K562 (cell line): Measurements from ENCODE around the gene GORASP1. TPM values are rescaled to one million over a fixed set of nuclear protein-coding genes. Genes with fewer than 3 reads are reported as not detected.

Experiments
- ATAC-seq: fragments of 200-7000 bp; cut with Tn5 transposase; 3 replicates; pipeline ENCODE4 v1.9.1; 2020; ENCODE audit warnings: moderate library complexity
- BruUV-seq: library from RNA; stranded (reverse); fragments of 400-500 nt; replicated peaks from 2 replicates; lab custom pipeline; 2021; lab: Mats Ljungman, UMichigan
- CTCF ChIA-PET: fragments of 300-600 bp; formaldehyde crosslinking; extraction: SDS; loops from one replicate; lab custom pipeline; 2021; ENCODE audit warnings: low intra/inter-chr PET ratio; lab: Yijun Ruan, JAX
- POLR2A ChIA-PET: fragments of 300-600, 350-650 bp; sonication (Branson Sonifier 250); formaldehyde crosslinking; extraction: SDS; loops from one replicate; lab custom pipeline; 2021; ENCODE audit warnings: antibody characterized with exemption, inconsistent platforms; lab: Yijun Ruan, JAX
- DNase-seq, 4 experiments: peaks; one replicate each; pipeline versions ENCODE4 v3.0.0 to v3.0.0-alpha.2; 2011 to 2018; ENCODE audit warnings: low spot score in 3 of 4, mixed read lengths in 3 of 4; ENCODE audit errors: extremely low read depth in 1 of 4
- FAIRE-seq: peaks from 2 replicates; lab custom pipeline; 2011; peaks lifted over from hg19 to GRCh38; lab: Jason Lieb, UNC
- H2AFZ ChIP-seq: 2 replicates; pipeline ENCODE4 v1.6.0; 2011; ENCODE audit warnings: low read depth, low read length, control low read depth, inconsistent platforms
- H3K27ac ChIP-seq: fragments of 200-600 bp; 3 replicates; pipeline ENCODE4 v1.8.0; 2011; ENCODE audit warnings: low read depth, mild to moderate bottlenecking, control low read depth, inconsistent platforms, low read length, moderate library complexity, mixed read lengths; ENCODE audit errors: extremely low read depth
- H3K27me3 ChIP-seq, 2 experiments: fragments of 300-600 bp in 1 of 2; 2 replicates in 1 of 2; 3 replicates in 1 of 2; pipeline versions ENCODE4 v1.6.0 to v1.8.0; 2011; ENCODE audit warnings: inconsistent platforms in 2 of 2, low read length in 2 of 2, mild to moderate bottlenecking in 1 of 2, mixed read lengths in 1 of 2, moderate library complexity in 1 of 2; ENCODE audit not compliant: control insufficient read depth in 2 of 2, insufficient read depth in 2 of 2
- H3K36me3 ChIP-seq: fragments of 300-600 bp; 3 replicates; pipeline ENCODE4 v1.8.0; 2011; ENCODE audit warnings: mild to moderate bottlenecking, low read length, inconsistent platforms; ENCODE audit not compliant: control insufficient read depth, insufficient read depth
- H3K4me1 ChIP-seq, 2 experiments: fragments of 200-600 bp in 1 of 2; replicated peaks in 1 of 2; 2 replicates in 1 of 2; 3 replicates in 1 of 2; pipeline versions ENCODE4 v1.5.1 to v1.8.0; 2011; ENCODE audit warnings: inconsistent platforms in 2 of 2, low read length in 2 of 2, mild to moderate bottlenecking in 1 of 2, mixed read lengths in 1 of 2, moderate library complexity in 1 of 2; ENCODE audit not compliant: control insufficient read depth in 2 of 2, insufficient read depth in 2 of 2
- H3K4me2 ChIP-seq: 2 replicates; pipeline ENCODE4 v1.6.1; 2011; ENCODE audit warnings: low read length, control low read depth, inconsistent platforms, mixed read lengths; ENCODE audit not compliant: insufficient read depth
- H3K4me3 ChIP-seq: fragments of 200-600 bp; sonication (generic), shearing (Covaris generic); 2 replicates; pipeline ENCODE4 v1.5.1; 2016; ENCODE audit warnings: control low read depth, inconsistent platforms
- H3K79me2 ChIP-seq: fragments of 200-600 bp; 3 replicates; pipeline ENCODE4 v1.8.0; 2011; ENCODE audit warnings: low read length, inconsistent platforms; ENCODE audit not compliant: control insufficient read depth, insufficient read depth
- H3K9ac ChIP-seq, 2 experiments: 2 replicates each; pipeline versions ENCODE4 v1.6.0 to v1.6.1; 2011; ENCODE audit warnings: low read depth in 2 of 2, low read length in 2 of 2, control low read depth in 1 of 2, inconsistent platforms in 1 of 2, mild to moderate bottlenecking in 1 of 2, mixed read lengths in 1 of 2; ENCODE audit not compliant: insufficient read depth in 1 of 2
- H3K9me1 ChIP-seq: one replicate; pipeline ENCODE4 v1.6.0; 2011; ENCODE audit warnings: inconsistent platforms, mild to moderate bottlenecking, low read length, moderate library complexity; ENCODE audit not compliant: control insufficient read depth, insufficient read depth
- H3K9me3 ChIP-seq: replicated peaks from 2 replicates; pipeline ENCODE4 v1.5.1; 2011; ENCODE audit warnings: low read depth, low read length, inconsistent platforms; ENCODE audit not compliant: control insufficient read depth, insufficient read depth
- H4K20me1 ChIP-seq: replicated peaks from 2 replicates; pipeline ENCODE4 v1.6.1; 2011; ENCODE audit warnings: low read length, inconsistent platforms, mixed read lengths; ENCODE audit not compliant: control insufficient read depth, insufficient read depth
- BACH1 ChIP-seq: fragments of 200-800 bp; sonication (Bioruptor generic); IDR thresholded peaks from 2 replicates; pipeline ENCODE4 v1.6.1; 2016; ENCODE audit warnings: missing genetic modification characterization, missing compliant biosample characterization
- FOXA3 ChIP-seq, 2 experiments: fragments of 450-650 bp in 1 of 2; sonication (generic) in 1 of 2; formaldehyde crosslinking; IDR thresholded peaks in 1 of 2; conservative IDR thresholded peaks in 1 of 2; 2 replicates each; pipeline versions ENCODE4 v1.4.0 to v1.8.0; 2020 to 2022; ENCODE audit warnings: mild to moderate bottlenecking in 2 of 2, missing genetic modification reagents in 1 of 2
- MED1 ChIP-seq: sonication (generic); formaldehyde crosslinking; IDR thresholded peaks from 2 replicates; pipeline ENCODE4 v1.8.1; 2023; ENCODE audit warnings: missing genetic modification reagents, borderline replicate concordance
- NELFE ChIP-seq: IDR thresholded peaks from 2 replicates; pipeline ENCODE4 v1.6.1; 2011; ENCODE audit warnings: mild to moderate bottlenecking; ENCODE audit not compliant: insufficient read depth, insufficient read length
- POLR2AphosphoS2 ChIP-seq: IDR thresholded peaks from 2 replicates; pipeline ENCODE4 v1.6.1; 2012; ENCODE audit warnings: low read length, improper control_type of control experiment
- PREB ChIP-seq: sonication (generic); formaldehyde crosslinking; IDR thresholded peaks from 2 replicates; pipeline ENCODE4 v1.8.1; 2023; ENCODE audit warnings: mild to moderate bottlenecking, missing genetic modification reagents
- WGBS: fragments of 100-300 bp; shearing (Covaris generic); methylation state at CpG from one replicate; pipeline ENCODE4 v1.1.6; 2016; ENCODE audit warnings: low coverage, mixed read lengths; ENCODE audit not compliant: insufficient coverage; ENCODE audit errors: missing lambda C conversion rate; 5-methylcytosine and 5-hydroxymethylcytosine counted together
- in situ Hi-C: fragments of 300-500 bp; cut with MboI; formaldehyde crosslinking; loops from 4 replicates; pipeline ENCODE4 v1.15.0; 2018; ENCODE audit warnings: inconsistent platforms, mixed read lengths
- intact Hi-C: fragments of 100-400 bp; cut with micrococcal nuclease; formaldehyde crosslinking; loops from 2 replicates; pipeline ENCODE4 v1.14.2; 2022
- polyA plus RNA-seq, 8 experiments: library from polyadenylated mRNA; depleted of rRNA in 4 of 8; stranded (reverse) in 5 of 8; unstranded in 3 of 8; fragments of >200 nt; fragmentation: Nextera tagmentation in 2 of 8; fragmentation: Illumina TruSeq in 1 of 8; extraction: Ambion mirVana in 2 of 8; extraction: Trizol in 1 of 8; gene quantifications; 2 replicates each; pipeline versions ENCODE4 v1.2.1 to v1.2.3, GENCODE V29; 2011 to 2014; ENCODE audit warnings: inconsistent platforms in 1 of 8, missing spikeins in 1 of 8
- total RNA-seq, 7 experiments: library from RNA; depleted of rRNA in 6 of 7; stranded (reverse); fragments of >200 nt in 6 of 7; fragmentation: Illumina TruSeq in 2 of 7; extraction: Trizol in 2 of 7; gene quantifications; 2 replicates each; pipeline versions ENCODE4 v1.2.1 to v1.2.3, GENCODE V29; 2011 to 2021; ENCODE audit warnings: low replicate concordance in 1 of 7
- TF ChIP-seq, protein P1 (sequence below): fragments of 450-650 bp; formaldehyde crosslinking; IDR thresholded peaks from 2 replicates; pipeline ENCODE4 v1.4.0; 2020; ENCODE audit warnings: mild to moderate bottlenecking, moderate library complexity
- TF ChIP-seq, protein P2 (sequence below): sonication (generic); formaldehyde crosslinking; IDR thresholded peaks from 2 replicates; pipeline ENCODE4 v1.8.0; 2022; ENCODE audit warnings: missing genetic modification reagents, mild to moderate bottlenecking, moderate library complexity, borderline replicate concordance
- TF ChIP-seq, protein P3 (sequence below): sonication (generic); IDR thresholded peaks from 2 replicates; pipeline ENCODE4 v1.6.1; 2016
- TF ChIP-seq, protein P4 (sequence below): fragments of 250-450 bp; sonication (Bioruptor Pico); IDR thresholded peaks from 2 replicates; pipeline ENCODE4 v1.8.0; 2021; ENCODE audit warnings: borderline replicate concordance, mild to moderate bottlenecking, moderate library complexity; ENCODE audit not compliant: poor library complexity, severe bottlenecking

GORASP1 gene
- total and polyA plus RNA-seq, 9 of the 15 experiments (the other 6 are each of a cell fraction or from before 2014, with no cell fraction given) = 8.4 to 87.9 (median 67.6) TPM

DNA sequence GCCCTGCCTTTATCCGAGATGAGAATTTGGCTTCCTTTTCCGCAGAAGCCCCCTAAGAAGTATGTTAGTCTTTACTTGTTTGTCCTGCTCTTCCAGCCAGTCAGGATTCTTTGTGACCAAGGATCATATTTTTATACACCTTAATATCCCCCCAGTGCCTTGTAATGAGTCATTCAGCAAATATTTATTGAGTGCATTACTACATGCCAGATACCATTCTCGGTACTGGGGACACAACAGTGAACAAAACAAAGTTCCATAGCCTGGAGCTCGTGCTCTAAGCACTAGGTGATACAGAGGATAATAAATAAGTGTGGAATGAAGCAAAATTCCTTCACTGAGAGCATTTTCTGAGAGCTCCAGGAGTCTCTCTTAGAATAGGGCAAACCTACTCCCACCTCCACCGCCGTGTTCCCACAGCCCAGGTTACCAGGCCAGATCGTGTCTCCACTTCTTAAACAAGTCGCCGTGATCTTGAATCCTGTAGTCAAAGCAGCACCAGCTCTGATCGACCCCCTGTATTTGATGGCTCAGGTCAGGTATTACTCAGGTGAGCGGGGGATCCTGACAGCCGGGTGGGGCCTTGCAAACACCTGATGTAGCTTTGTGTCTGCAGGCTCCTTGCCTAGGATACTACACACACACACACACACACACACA, 18.5 kb upstream of the GORASP1 start:
- Histone ChIP-seq H4K20me1 (no peaks in the 10 kb centered on the region), H3K36me3 (no peaks in the 10 kb centered on the region), H3K9me3 (no peaks in the 10 kb centered on the region), H3K27me3 (no peaks in the 10 kb centered on the region), H3K9ac (no peak overlapping the region), H2AFZ (peak overlapping the region; percentile 59), H3K27ac (no peak overlapping the region), H3K9me1 (no peaks in the 10 kb centered on the region), H3K4me2 (no peak overlapping the region), H3K79me2 (no peaks in the 10 kb centered on the region), H3K4me1 (no peaks in the 10 kb centered on the region; a peak in 1 of 5 replicates), H3K4me3 (no peak overlapping the region)
- in situ Hi-C loops (loop anchor here (5.0 to 10.0 kb wide), 3 partner anchors 61 to 259 kb away; partner anchors contain the start of gene SLC25A38), intact Hi-C loops (loop anchor here (1.0 to 5.0 kb wide), 5 partner anchors 23 to 251 kb away; no protein-coding TSS in a partner anchor)
- FAIRE-seq (peak; percentile 42), DNase-seq (no peak), ATAC-seq (no peak)
- BruUV-seq = no TSS peak
- ChIA-PET CTCF (interaction anchor here (0.7 to 3.0 kb wide), 6 partner anchors 58 to 252 kb away, joined by 3 to 42 read pairs (median 4); no protein-coding TSS in a partner anchor), POLR2A (interaction anchor here (0.6 to 4.1 kb wide), 16 partner anchors 9 to 162 kb away, joined by 3 to 21 read pairs (median 4); no protein-coding TSS in a partner anchor)
- 31% methylated on average over 12 of the region's 12 CpGs for WGBS
- no peak for TF ChIP-seq FOXA3 (CRISPR knock-in tag; conservative IDR thresholded peaks at IDR 0.05 in 1 of 2, IDR thresholded peaks at IDR 0.05 in 1 of 2)
- TF ChIP-seq, protein P1, sequence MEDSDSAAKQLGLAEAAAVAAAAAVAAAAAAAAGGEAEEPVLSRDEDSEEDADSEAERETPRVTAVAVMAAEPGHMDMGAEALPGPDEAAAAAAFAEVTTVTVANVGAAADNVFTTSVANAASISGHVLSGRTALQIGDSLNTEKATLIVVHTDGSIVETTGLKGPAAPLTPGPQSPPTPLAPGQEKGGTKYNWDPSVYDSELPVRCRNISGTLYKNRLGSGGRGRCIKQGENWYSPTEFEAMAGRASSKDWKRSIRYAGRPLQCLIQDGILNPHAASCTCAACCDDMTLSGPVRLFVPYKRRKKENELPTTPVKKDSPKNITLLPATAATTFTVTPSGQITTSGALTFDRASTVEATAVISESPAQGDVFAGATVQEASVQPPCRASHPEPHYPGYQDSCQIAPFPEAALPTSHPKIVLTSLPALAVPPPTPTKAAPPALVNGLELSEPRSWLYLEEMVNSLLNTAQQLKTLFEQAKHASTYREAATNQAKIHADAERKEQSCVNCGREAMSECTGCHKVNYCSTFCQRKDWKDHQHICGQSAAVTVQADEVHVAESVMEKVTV (CRISPR knock-in tag) = no peak
- TF ChIP-seq, protein P2, sequence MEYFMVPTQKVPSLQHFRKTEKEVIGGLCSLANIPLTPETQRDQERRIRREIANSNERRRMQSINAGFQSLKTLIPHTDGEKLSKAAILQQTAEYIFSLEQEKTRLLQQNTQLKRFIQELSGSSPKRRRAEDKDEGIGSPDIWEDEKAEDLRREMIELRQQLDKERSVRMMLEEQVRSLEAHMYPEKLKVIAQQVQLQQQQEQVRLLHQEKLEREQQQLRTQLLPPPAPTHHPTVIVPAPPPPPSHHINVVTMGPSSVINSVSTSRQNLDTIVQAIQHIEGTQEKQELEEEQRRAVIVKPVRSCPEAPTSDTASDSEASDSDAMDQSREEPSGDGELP (CRISPR knock-in tag) = no peak
- TF ChIP-seq NELFE = no peak
- no peak for TF ChIP-seq BACH1
- no peak for TF ChIP-seq POLR2AphosphoS2
- no peak for TF ChIP-seq MED1
- TF ChIP-seq, protein P3, sequence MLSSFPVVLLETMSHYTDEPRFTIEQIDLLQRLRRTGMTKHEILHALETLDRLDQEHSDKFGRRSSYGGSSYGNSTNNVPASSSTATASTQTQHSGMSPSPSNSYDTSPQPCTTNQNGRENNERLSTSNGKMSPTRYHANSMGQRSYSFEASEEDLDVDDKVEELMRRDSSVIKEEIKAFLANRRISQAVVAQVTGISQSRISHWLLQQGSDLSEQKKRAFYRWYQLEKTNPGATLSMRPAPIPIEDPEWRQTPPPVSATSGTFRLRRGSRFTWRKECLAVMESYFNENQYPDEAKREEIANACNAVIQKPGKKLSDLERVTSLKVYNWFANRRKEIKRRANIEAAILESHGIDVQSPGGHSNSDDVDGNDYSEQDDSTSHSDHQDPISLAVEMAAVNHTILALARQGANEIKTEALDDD = no peak
- TF ChIP-seq, protein P4, sequence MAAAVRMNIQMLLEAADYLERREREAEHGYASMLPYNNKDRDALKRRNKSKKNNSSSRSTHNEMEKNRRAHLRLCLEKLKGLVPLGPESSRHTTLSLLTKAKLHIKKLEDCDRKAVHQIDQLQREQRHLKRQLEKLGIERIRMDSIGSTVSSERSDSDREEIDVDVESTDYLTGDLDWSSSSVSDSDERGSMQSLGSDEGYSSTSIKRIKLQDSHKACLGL = no peak
- no peak for TF ChIP-seq PREB
